A673 (cell line): ENCODE data around the gene COL9A1. TPM values are rescaled to one million over a fixed set of nuclear protein-coding genes. Genes with fewer than 3 reads are reported as not detected.

Source experiments
- BruUV-seq: library from RNA; stranded (reverse); fragments of 400-500 nt; replicated peaks from 2 replicates; lab custom pipeline; 2021; lab: Mats Ljungman, UMichigan
- CTCF ChIA-PET: fragments of 300-600 bp; sonication (Branson Sonifier 250); formaldehyde crosslinking; loops from one replicate; lab custom pipeline; 2022; ENCODE audit warnings: antibody characterized with exemption; lab: Charles Lee
- POLR2A ChIA-PET: fragments of 300-600 bp; sonication (Branson Sonifier 250); formaldehyde crosslinking; loops from one replicate; lab custom pipeline; 2022; ENCODE audit warnings: antibody characterized with exemption; ENCODE audit not compliant: low non-redundant PET; lab: Charles Lee
- DNase-seq: peaks from one replicate; pipeline ENCODE4 v3.0.0-alpha.2; 2015; ENCODE audit warnings: low spot score
- H3K27ac ChIP-seq: fragments of 200-600 bp; sonication (generic); 2 replicates; pipeline ENCODE4 v1.5.1; 2016; ENCODE audit warnings: mixed run types, low read depth, mild to moderate bottlenecking, mixed read lengths, antibody characterized with exemption, low read length; ENCODE audit not compliant: poor library complexity, severe bottlenecking
- H3K27me3 ChIP-seq: fragments of 200-600 bp; sonication (generic); replicated peaks from 2 replicates; pipeline ENCODE4 v1.6.1; 2017; ENCODE audit warnings: mixed run types, low read depth, mild to moderate bottlenecking, mixed read lengths, antibody characterized with exemption, low read length; ENCODE audit not compliant: insufficient read depth, poor library complexity
- H3K36me3 ChIP-seq: fragments of 200-600 bp; sonication (generic); 2 replicates; pipeline ENCODE4 v1.6.1; 2016; ENCODE audit warnings: mixed run types, mild to moderate bottlenecking, mixed read lengths, antibody characterized with exemption, low read length; ENCODE audit not compliant: insufficient read depth, poor library complexity, severe bottlenecking
- H3K4me1 ChIP-seq: fragments of 200-600 bp; sonication (generic); 2 replicates; pipeline ENCODE4 v1.6.1; 2017; ENCODE audit warnings: mixed run types, mild to moderate bottlenecking, mixed read lengths, antibody characterized with exemption, low read length; ENCODE audit not compliant: insufficient read depth, poor library complexity, severe bottlenecking
- H3K4me3 ChIP-seq: fragments of 200-600 bp; sonication (generic); 2 replicates; pipeline ENCODE4 v1.5.1; 2016; ENCODE audit warnings: low read depth, mixed run types, mild to moderate bottlenecking, mixed read lengths, low read length; ENCODE audit not compliant: poor library complexity, severe bottlenecking
- H3K9me3 ChIP-seq: fragments of 200-600 bp; sonication (generic); 2 replicates; pipeline ENCODE4 v1.6.1; 2016; ENCODE audit warnings: mixed run types, low read depth, mild to moderate bottlenecking, mixed read lengths, antibody characterized with exemption, low read length; ENCODE audit not compliant: poor library complexity, severe bottlenecking
- EZH2 ChIP-seq: fragments of 200-600 bp; sonication (generic); IDR thresholded peaks from 2 replicates; pipeline ENCODE4 v1.6.1; 2017; ENCODE audit warnings: borderline replicate concordance, low read depth, mild to moderate bottlenecking, mixed read lengths, antibody characterized with exemption, low read length; ENCODE audit not compliant: poor library complexity, severe bottlenecking
- intact Hi-C: fragments of 100-400 bp; cut with micrococcal nuclease; formaldehyde crosslinking; loops from one replicate; pipeline ENCODE4 v1.10.0; 2022; ENCODE audit not compliant: unreplicated experiment
- total RNA-seq: library from RNA; stranded (reverse); gene quantifications from 2 replicates; pipeline ENCODE4 v1.2.3, GENCODE V29; 2021
- TF ChIP-seq, protein P1 (sequence below): fragments of 300-800, 200-600 bp; sonication (generic); conservative IDR thresholded peaks from 2 replicates; pipeline ENCODE4 v1.5.1; 2017; ENCODE audit warnings: low read depth, mild to moderate bottlenecking, antibody characterized with exemption, low read length, moderate library complexity, mixed read lengths

Gene COL9A1
- total RNA-seq, 1 experiment from 2014 or later = not detected

DNA sequence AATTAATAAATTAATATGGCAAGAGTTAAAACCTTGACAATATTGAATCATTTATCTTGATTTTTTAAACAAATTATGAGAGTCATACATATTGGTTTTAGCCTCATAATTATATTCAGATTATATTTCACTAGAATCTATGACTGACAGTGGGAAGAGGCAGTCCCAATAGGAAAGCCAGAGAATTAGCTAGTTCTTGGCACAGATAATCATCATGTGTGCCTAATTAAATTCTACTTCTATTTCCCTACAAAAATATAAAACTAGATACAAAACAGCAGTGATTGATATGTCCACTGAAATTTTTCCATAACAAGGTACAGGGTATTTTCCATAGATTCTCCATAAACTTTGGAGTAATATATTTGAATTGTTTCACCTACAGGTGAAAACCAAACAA, 38.6 kb downstream of the COL9A1 start:
- intact Hi-C loops = no loop called here
- Histone ChIP-seq H3K9me3 (no peaks in the 10 kb centered on the region), H3K4me1 (peaks cover under 1% of the 10 kb centered on the region), H3K4me3 (no peak overlapping the region), H3K36me3 (no peaks in the 10 kb centered on the region), H3K27me3 (peaks cover 14% of the 10 kb centered on the region), H3K27ac (no peak overlapping the region)
- no peak for DNase-seq
- CTCF ChIA-PET = no interaction called here
- no peak for TF ChIP-seq EZH2
- TF ChIP-seq, protein P1, sequence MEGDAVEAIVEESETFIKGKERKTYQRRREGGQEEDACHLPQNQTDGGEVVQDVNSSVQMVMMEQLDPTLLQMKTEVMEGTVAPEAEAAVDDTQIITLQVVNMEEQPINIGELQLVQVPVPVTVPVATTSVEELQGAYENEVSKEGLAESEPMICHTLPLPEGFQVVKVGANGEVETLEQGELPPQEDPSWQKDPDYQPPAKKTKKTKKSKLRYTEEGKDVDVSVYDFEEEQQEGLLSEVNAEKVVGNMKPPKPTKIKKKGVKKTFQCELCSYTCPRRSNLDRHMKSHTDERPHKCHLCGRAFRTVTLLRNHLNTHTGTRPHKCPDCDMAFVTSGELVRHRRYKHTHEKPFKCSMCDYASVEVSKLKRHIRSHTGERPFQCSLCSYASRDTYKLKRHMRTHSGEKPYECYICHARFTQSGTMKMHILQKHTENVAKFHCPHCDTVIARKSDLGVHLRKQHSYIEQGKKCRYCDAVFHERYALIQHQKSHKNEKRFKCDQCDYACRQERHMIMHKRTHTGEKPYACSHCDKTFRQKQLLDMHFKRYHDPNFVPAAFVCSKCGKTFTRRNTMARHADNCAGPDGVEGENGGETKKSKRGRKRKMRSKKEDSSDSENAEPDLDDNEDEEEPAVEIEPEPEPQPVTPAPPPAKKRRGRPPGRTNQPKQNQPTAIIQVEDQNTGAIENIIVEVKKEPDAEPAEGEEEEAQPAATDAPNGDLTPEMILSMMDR = no peak
- BruUV-seq = no TSS peak
- POLR2A ChIA-PET = no interaction called here

GRCh38 chr6:70258483-70258882, 44.4 kb downstream of the COL9A1 start:
- ChIA-PET CTCF (no interaction called here), POLR2A (interaction anchor here (0.6 kb wide), 1 partner anchor 202 kb away, joined by 3 read pairs; no protein-coding TSS in a partner anchor)
- H3K9me3 ChIP-seq = no peaks in the 10 kb centered on the region
- intact Hi-C loops = no loop called here
- TF ChIP-seq, protein P1 = no peak
- TF ChIP-seq EZH2 = no peak
- H3K27ac ChIP-seq = no peak overlapping the region
- H3K4me1 ChIP-seq = no peaks in the 10 kb centered on the region
- BruUV-seq = no TSS peak
- no peak overlapping the region for H3K4me3 ChIP-seq
- H3K27me3 ChIP-seq = peaks cover 4% of the 10 kb centered on the region
- no peaks in the 10 kb centered on the region for H3K36me3 ChIP-seq
- DNase-seq = no peak

DNA sequence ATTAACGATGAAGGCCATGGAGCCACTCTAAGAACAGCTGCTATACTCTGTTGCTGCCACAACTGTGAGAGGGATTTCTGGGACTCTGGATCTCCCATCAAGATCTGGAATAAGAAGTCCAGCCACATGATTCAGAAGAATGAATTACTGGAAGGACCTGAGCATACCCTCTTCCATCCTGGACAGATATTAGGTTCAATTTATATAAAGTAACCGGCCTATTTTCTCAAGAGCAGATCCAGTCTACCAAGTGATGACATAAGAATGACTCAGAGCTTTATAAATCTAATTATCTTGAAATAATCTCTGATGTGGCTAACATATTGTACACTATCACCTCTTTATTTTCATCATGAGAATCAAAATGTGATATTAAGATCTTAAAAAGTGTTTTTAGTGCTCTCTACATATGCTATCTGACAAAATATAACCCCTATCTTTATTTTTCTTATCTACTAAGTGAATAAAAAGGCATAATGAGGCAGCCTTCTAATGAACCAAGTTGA, 45.1 kb downstream of the COL9A1 start:
- DNase-seq = no peak
- POLR2A ChIA-PET = no interaction called here
- Histone ChIP-seq H3K36me3 (no peaks in the 10 kb centered on the region), H3K9me3 (no peaks in the 10 kb centered on the region), H3K4me3 (no peak overlapping the region), H3K4me1 (no peaks in the 10 kb centered on the region), H3K27ac (no peak overlapping the region), H3K27me3 (peaks cover 7% of the 10 kb centered on the region)
- no TSS peak for BruUV-seq
- CTCF ChIA-PET = no interaction called here
- intact Hi-C loops = no loop called here
- TF ChIP-seq EZH2 = no peak
- TF ChIP-seq, protein P1 = no peak
